IPS-NIHi11 (cell line): Measurements from ENCODE around the gene FCMR.
A peak's percentile ranks its signal among the peaks of the same experiment; 100 is the strongest.

Experiments
- DNase-seq: peaks from one replicate; pipeline ENCODE4 v3.0.0; 2012; ENCODE audit warnings: mixed read lengths, low spot score

Gene FCMR

GRCh38 chr1:206921772-206922265 is at the start of gene FCMR:
FCMR (minus strand) TSS chr1:206921941; CDS start chr1:206921854, 87 bp downstream.
- DNase-seq: no peak

GRCh38 chr1:206971029-206971655 is 49.4 kb upstream of the FCMR start:
- DNase-seq: no peak

- DNase-seq: no peak
These were observed 48.7 kb upstream of the FCMR start, which contains the start of gene FCAMR for GRCh38 chr1:206970446-206970845. FCAMR (minus strand) TSS chr1:206970460; CDS start chr1:206970125, 335 bp downstream.

GRCh38 chr1:206969090-206969489 is 47.3 kb upstream of the FCMR start:
- no peak for DNase-seq

- no peak for DNase-seq
These were observed 45.5 kb upstream of the FCMR start for GRCh38 chr1:206967096-206967849.

- no peak for DNase-seq
These were observed 44.0 kb upstream of the FCMR start for GRCh38 chr1:206965781-206966180.

- no peak for DNase-seq
These were observed 42.0 kb upstream of the FCMR start for GRCh38 chr1:206963740-206964139.

GRCh38 chr1:206963119-206963712 is 41.5 kb upstream of the FCMR start:
- DNase-seq: no peak

- no peak for DNase-seq
These were observed 40.5 kb upstream of the FCMR start for GRCh38 chr1:206962272-206962671.

GRCh38 chr1:206961668-206962067 is 39.9 kb upstream of the FCMR start:
- DNase-seq: no peak

- DNase-seq: no peak
These were observed 39.1 kb upstream of the FCMR start for GRCh38 chr1:206960676-206961386.

GRCh38 chr1:206958144-206958543 is 36.4 kb upstream of the FCMR start:
- no peak for DNase-seq

GRCh38 chr1:206957639-206958038 is 35.9 kb upstream of the FCMR start:
- DNase-seq: no peak

- peak; percentile 37 for DNase-seq
These were observed 34.0 kb upstream of the FCMR start for GRCh38 chr1:206955476-206956451.

GRCh38 chr1:206954459-206955342 is 33.0 kb upstream of the FCMR start:
- no peak for DNase-seq

- DNase-seq: no peak
These were observed 31.9 kb upstream of the FCMR start for GRCh38 chr1:206953626-206954025.

GRCh38 chr1:206953126-206953525 is 31.4 kb upstream of the FCMR start:
- no peak for DNase-seq

GRCh38 chr1:206952171-206952570 is 30.4 kb upstream of the FCMR start:
- DNase-seq: no peak

- no peak for DNase-seq
These were observed 29.8 kb upstream of the FCMR start for GRCh38 chr1:206951318-206952100.
